Heart left ventricle (tissue), 16 donors: ENCODE results near the gene SMCO2. TPM values are rescaled to one million over a fixed set of nuclear protein-coding genes. Genes with fewer than 3 reads are reported as not detected.

ENCODE experiments used
- ATAC-seq, 4 donors: fragments of 200-7000 bp; cut with Tn5 transposase; one replicate each; pipeline ENCODE4 v1.9.1; 2020 to 2022; ENCODE audit warnings: moderate library complexity in 4 of 4, mild to moderate bottlenecking in 3 of 4, moderate number of reproducible peaks in 1 of 4
- DNase-seq, 5 donors: peaks; one replicate each; pipeline ENCODE4 v3.0.0-alpha.2; 2020
- H3K27ac ChIP-seq, 12 donors: fragments of 200-600 bp; sonication (generic) in 4 of 12; one replicate each; pipeline versions ENCODE4 v1.5.0 to v1.8.0; 2016 to 2022; ENCODE audit warnings: mild to moderate bottlenecking in 2 of 12
- H3K27me3 ChIP-seq, 9 donors: fragments of 200-600 bp; sonication (generic) in 2 of 9; one replicate each; pipeline versions ENCODE4 v1.5.1 to v1.8.0; 2016 to 2022; ENCODE audit warnings: mild to moderate bottlenecking in 3 of 9
- H3K36me3 ChIP-seq, 9 donors: fragments of 200-600 bp; sonication (generic) in 2 of 9; one replicate each; pipeline versions ENCODE4 v1.5.0 to v1.8.0; 2018 to 2022; ENCODE audit warnings: mild to moderate bottlenecking in 2 of 9
- H3K4me1 ChIP-seq, 12 donors: fragments of 200-600 bp; sonication (generic) in 4 of 12; one replicate each; pipeline versions ENCODE4 v1.5.0 to v1.8.0; 2016 to 2022; ENCODE audit warnings: mild to moderate bottlenecking in 3 of 12
- H3K4me3 ChIP-seq, 12 donors: fragments of 200-600 bp; sonication (generic) in 4 of 12; one replicate each; pipeline versions ENCODE4 v1.5.0 to v1.8.0; 2017 to 2022; ENCODE audit warnings: mild to moderate bottlenecking in 9 of 12, moderate library complexity in 4 of 12
- H3K9me3 ChIP-seq, 12 donors: fragments of 200-600 bp; sonication (generic) in 4 of 12; one replicate each; pipeline versions ENCODE4 v1.5.0 to v1.8.0; 2016 to 2022; ENCODE audit warnings: mild to moderate bottlenecking in 1 of 12
- POLR2A ChIP-seq, 2 donors: fragments of 450-650 bp; IDR thresholded peaks; one replicate each; pipeline ENCODE4 v1.6.1; 2017; ENCODE audit warnings: antibody characterized with exemption in 2 of 2, mild to moderate bottlenecking in 2 of 2, moderate library complexity in 2 of 2
- WGBS, 4 donors: extraction: QIAGEN DNeasy Blood & Tissue Kit in 2 of 4; methylation state at CpG; one replicate each; pipeline versions ENCODE4 v1.1.5 to v1.1.7; 2013 to 2018; 5-methylcytosine and 5-hydroxymethylcytosine counted together
- intact Hi-C, 10 donors: fragments of 100-400 bp; cut with DNase I; formaldehyde crosslinking; loops; one replicate each; pipeline versions ENCODE4 v1.11.1 to v1.14.2; 2022
- polyA plus RNA-seq, 2 donors: library from polyadenylated mRNA; stranded (reverse); fragments of 200-250 nt; gene quantifications; one replicate each; pipeline ENCODE4 v1.2.3, GENCODE V29; 2013
- total RNA-seq, 9 donors: library from RNA; depleted of rRNA in 2 of 9; stranded (reverse); fragments of >200 nt in 2 of 9; fragmentation: NEBNext Ultra II Directional in 3 of 9; extraction: Animal tissue kit (Norgen Biotek cat#: 25700) in 3 of 9; gene quantifications; one replicate each; pipeline versions ENCODE4 v1.1.0 to v1.2.4, GENCODE V29; 2016 to 2023
- TF ChIP-seq, protein P1 (sequence below), 12 donors: fragments of 200-600 bp; sonication (generic) in 4 of 12; IDR thresholded peaks; one replicate each; pipeline versions ENCODE4 v1.5.0 to v1.8.0; 2018 to 2022; ENCODE audit warnings: antibody characterized with exemption in 12 of 12, mild to moderate bottlenecking in 5 of 12
- donor health status: ischemic (EF 13 %, LVEDD 7.1; RV severe dilation, severe dysfunction).
- donor health status: healthy with polysubstance abuse.
- donor health status: DM: no; HTN: yes; CAD: no.
- donor health status: DM: no; HTN: no; CAD: no.
- donor health status: ischemic (EF 25% LVEDD 6.9; RV normal size, moderate dysfunction).
- donor health status: ischemic (EF 25% LVEDD 5.7; RV mildly dilated, moderate dysfunction).
- donor health status: healthy.
- donor health status: DM: yes; HTN: yes; CAD: no.
- donor health status: ischemic (EF 35%, LVEDD 5.7; RV mildly dilated, moderate dysfunction).
- donor health status: nonischemic (EF 11% LVEDD 7.7; RV severe dilation, severe dysfunction).
- donor health status: DM: yes; HTN: yes; CAD: no.
- donor health status: PGD.
- donor health status: ischemic (EF 29% LVEDD 5.4; RV normal size, mild dysfunction).
- donor health status: nonischemic (EF 23%, LVEDD 6.1; RV moderate dilation, normal function).

SMCO2 gene
- total and polyA plus RNA-seq, 11 donors: 0.54 to 1.2 (median 0.58) TPM; not detected in 8

DNA sequence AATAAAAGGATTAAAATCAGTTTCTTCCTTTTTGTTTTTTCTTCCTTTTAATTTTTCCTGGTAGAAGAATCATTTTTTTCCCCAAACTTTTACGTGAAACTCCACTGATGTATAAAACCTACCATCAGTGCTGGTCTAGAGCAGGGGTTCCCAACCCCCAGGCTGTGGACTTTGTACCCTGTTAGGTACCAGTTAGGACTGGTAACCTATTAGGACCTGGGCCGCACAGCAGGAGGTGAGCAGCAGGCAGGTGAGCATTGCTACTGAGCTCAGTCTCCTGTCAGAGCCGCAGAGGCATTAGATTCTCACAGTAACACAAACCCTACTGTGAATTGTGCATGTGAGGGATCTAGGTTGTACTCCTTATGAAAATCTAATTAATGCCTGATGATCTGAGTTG, 10.1 kb downstream of the SMCO2 start:
- TF ChIP-seq, protein P1, sequence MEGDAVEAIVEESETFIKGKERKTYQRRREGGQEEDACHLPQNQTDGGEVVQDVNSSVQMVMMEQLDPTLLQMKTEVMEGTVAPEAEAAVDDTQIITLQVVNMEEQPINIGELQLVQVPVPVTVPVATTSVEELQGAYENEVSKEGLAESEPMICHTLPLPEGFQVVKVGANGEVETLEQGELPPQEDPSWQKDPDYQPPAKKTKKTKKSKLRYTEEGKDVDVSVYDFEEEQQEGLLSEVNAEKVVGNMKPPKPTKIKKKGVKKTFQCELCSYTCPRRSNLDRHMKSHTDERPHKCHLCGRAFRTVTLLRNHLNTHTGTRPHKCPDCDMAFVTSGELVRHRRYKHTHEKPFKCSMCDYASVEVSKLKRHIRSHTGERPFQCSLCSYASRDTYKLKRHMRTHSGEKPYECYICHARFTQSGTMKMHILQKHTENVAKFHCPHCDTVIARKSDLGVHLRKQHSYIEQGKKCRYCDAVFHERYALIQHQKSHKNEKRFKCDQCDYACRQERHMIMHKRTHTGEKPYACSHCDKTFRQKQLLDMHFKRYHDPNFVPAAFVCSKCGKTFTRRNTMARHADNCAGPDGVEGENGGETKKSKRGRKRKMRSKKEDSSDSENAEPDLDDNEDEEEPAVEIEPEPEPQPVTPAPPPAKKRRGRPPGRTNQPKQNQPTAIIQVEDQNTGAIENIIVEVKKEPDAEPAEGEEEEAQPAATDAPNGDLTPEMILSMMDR (IDR thresholded peaks at IDR 0.05): no peak
- TF ChIP-seq POLR2A (IDR thresholded peaks at IDR 0.05): no peak
- intact Hi-C loops: no loop called here
- Histone ChIP-seq H3K4me3 (no peak overlapping the region), H3K4me1 (peaks cover 0 to 22% (median under 1%) of the 10 kb centered on the region in 12 donors), H3K9me3 (no peaks in the 10 kb centered on the region), H3K27me3 (no peaks in the 10 kb centered on the region), H3K36me3 (no peaks in the 10 kb centered on the region), H3K27ac (no peak overlapping the region)
- ATAC-seq (no peak), DNase-seq (no peak)
- 96 to 100% (median 98%) methylated on average over 3 of the region's 3 CpGs for WGBS, 4 donors

DNA sequence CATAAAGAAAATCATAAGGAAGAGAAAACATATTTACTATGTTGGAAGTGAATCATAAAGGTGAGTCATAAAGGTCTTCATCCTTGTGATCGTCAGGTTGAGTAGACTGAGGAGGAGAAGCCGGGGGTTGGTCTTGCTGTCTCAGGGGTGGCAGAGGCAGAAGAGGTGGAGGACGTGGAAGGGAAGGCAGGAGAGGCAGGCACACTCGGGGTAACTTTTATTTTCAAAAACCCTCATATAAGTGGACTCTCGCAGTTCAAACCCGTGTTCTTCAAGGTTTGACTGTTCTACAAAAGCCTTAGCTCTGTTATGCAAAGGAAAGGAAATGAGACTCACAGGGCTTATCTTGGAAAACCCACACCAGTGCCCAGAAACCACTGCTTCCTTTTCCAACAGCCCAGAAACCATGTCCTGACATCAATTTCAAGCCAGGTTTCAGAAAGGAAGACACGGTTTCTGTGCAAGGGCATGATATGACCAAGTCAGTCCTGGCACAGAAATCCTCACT, 14.0 kb downstream of the SMCO2 start:
- WGBS, 4 donors: 65 to 72% (median 70%) methylated on average over 7 of the region's 7 CpGs
- Histone ChIP-seq H3K9me3 (no peaks in the 10 kb centered on the region), H3K4me1 (peaks cover 0 to 32% (median 6%) of the 10 kb centered on the region in 12 donors), H3K36me3 (no peaks in the 10 kb centered on the region), H3K27me3 (no peaks in the 10 kb centered on the region), H3K27ac (no peak overlapping the region), H3K4me3 (no peak overlapping the region)
- no peak for ATAC-seq
- no peak for TF ChIP-seq POLR2A (IDR thresholded peaks at IDR 0.05)
- TF ChIP-seq, protein P1 (IDR thresholded peaks at IDR 0.05): no peak
- no peak for DNase-seq
- intact Hi-C loops: no loop called here

DNA sequence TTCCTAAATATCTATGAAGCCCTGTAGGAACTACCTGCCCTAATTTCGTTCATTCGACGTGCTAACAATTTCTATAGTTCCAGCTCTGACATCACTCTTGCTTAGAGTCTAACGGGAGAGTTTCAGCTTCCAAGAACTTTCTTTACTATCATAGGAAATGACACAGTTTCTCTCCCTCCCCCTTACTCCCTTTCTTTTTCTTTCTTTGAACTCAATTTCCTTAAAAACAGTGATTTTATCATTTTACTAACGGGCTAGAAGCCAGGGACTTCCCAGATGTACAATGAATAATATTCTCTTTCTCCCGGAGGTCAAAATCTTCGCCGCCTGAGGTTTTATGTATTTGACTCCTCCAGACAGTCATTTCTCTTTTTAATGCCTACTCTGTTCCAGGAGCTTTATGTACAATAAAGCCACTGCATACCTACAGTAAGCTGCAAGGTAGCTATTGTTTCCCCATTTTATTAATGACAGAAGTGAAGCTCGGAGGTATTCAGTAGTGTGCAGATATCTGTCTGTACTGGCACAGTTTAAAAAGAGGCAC, 15.7 kb downstream of the SMCO2 start:
- Histone ChIP-seq H3K27ac (peak overlapping the region in 8 of 12 donors; percentile 5 to 70 (median 49)), H3K36me3 (no peaks in the 10 kb centered on the region), H3K4me3 (no peak overlapping the region), H3K9me3 (no peaks in the 10 kb centered on the region), H3K27me3 (no peaks in the 10 kb centered on the region), H3K4me1 (peaks cover 0 to 32% (median 6%) of the 10 kb centered on the region in 12 donors)
- intact Hi-C loops: no loop called here
- DNase-seq (no peak), ATAC-seq (peak in 2 of 4 donors; percentile 13 to 38)
- 36 to 44% (median 38%) methylated on average over 9 of the region's 9 CpGs for WGBS, 4 donors
- TF ChIP-seq, protein P1 (IDR thresholded peaks at IDR 0.05): no peak
- no peak for TF ChIP-seq POLR2A (IDR thresholded peaks at IDR 0.05)

DNA sequence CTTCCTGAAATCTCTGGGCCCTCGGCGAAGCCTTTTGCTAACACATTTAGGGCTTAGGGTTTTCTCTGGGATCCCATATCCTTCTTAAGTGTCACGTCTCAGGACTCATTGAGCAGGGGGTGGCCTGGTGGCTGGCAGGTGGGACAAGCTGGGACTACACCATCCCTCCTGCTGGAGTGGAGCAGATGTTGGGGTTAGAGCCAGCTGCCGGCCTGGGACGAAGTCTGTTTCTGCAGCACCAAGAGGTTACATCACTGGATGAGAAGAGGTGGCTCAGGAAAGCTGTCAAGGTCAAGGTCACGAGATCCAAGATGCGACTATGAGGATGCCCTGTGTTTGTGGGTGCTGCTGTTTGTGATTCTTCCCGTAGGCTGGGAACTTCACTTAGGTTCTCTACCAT, 16.3 kb downstream of the SMCO2 start:
- Histone ChIP-seq H3K4me3 (no peak overlapping the region), H3K27ac (peak overlapping the region in 8 of 12 donors; percentile 4 to 70 (median 49)), H3K36me3 (no peaks in the 10 kb centered on the region), H3K4me1 (peaks cover 0 to 32% (median 6%) of the 10 kb centered on the region in 12 donors), H3K27me3 (no peaks in the 10 kb centered on the region), H3K9me3 (no peaks in the 10 kb centered on the region)
- ATAC-seq: peak in 3 of 4 donors; percentile 39 to 70 (median 59)
- DNase-seq: peak in 4 of 5 donors; percentile 16 to 50 (median 38)
- no peak for TF ChIP-seq POLR2A (IDR thresholded peaks at IDR 0.05)
- TF ChIP-seq, protein P1 (IDR thresholded peaks at IDR 0.05): no peak
- 73 to 82% (median 78%) methylated on average over 8 of the region's 8 CpGs for WGBS, 4 donors
- intact Hi-C loops: no loop called here
